Measurements from ENCODE around the gene COL20A1.
"Not testable (repeated sequence)": the region's sequence is repeated elsewhere in the genome, so short reads cannot be mapped to it uniquely, and the experiment has no call there.

Gene COL20A1

DNA sequence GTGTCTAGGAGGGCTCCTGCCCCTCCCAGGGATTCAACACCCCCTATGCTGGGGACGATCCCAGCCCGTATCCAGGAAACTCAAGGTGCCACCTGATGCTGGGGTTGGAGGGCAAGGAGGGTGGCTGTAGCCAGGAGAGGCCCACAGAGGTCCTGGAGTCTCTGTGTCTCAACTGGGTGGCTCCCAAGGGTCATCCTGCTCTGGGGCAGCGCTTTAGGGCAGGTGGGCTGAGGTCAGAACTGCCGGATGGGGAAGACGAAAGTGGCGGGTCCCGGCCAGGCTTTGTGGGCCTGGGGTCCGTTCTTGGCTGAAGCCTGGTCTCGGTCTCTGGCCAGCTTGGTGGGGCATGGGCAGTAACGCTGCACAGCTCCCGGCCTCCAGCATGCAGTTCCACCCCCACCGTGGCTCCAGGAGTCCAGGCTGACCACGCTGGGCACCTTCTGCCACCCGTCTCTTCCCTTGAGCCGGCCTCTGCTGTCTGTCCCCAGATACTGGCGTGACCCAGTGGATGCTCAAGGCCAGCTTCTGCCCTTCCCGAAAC lies 2.8 kb upstream of the COL20A1 start:
- DNase-seq (ENCODE audit: low read depth in 2 of 2): no peak

DNA sequence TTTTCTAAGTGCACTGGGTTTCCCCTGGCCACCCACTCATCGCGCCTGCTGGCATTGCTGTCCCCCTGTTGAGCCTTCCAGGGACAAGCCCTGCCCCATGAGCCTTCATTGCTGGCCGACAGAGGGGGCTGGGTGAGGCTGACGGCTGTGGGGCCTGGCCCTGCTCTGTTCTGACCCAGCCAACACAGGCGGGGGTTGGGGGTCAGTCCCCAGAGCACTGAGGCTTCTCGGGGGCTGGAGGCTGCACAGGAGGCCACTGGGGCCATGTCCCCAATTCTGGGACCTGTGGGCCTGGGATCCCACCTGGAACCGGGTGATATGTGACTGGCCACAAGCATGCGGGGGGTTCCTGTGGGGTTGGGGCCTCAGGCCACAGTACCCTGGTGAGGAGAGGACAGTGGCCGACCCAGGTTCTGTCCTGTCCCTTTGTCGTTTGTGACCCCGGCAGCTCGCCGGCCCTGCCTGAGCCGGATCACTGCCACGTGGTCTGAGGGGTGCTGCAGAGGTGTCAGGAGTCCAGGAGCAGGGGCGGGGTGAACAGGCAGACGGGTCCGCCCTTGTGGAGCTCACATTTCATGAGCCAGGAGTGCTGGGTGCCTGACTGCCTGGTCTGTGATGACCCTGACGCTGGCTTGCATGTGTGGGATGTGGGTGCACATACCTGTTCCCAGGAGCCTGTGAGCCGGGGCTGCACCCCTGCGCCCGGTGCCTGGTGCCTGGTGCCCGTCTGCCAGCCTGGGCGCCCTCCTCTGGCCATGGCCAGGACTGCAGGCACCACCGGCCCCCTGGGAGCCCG lies 2.1 kb upstream of the COL20A1 start:
- peak; percentile 66 to 68 for DNase-seq (ENCODE audit: low read depth in 2 of 2)

DNA sequence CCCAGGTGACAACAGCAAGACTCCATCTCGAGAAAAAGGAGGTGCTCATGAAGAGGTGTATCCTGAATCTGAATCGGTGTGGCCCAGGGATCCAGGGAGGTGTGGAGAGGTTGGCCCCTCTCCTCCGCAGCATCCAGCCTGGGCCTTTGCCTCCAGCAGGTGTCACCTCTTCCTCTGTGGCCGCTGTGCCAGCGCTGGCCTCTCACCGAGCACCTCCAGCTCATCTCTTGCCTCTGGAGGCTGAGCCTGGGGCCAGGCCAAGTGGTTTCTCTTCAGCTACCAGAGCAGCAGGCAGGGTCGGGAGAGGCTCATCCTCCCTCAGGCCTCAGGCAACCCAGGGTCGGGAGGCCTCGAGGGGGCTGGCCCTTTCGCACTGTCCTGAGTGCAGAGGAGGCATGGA lies 1.2 kb upstream of the COL20A1 start:
- no peak for DNase-seq (ENCODE audit: low read depth in 2 of 2)

DNA sequence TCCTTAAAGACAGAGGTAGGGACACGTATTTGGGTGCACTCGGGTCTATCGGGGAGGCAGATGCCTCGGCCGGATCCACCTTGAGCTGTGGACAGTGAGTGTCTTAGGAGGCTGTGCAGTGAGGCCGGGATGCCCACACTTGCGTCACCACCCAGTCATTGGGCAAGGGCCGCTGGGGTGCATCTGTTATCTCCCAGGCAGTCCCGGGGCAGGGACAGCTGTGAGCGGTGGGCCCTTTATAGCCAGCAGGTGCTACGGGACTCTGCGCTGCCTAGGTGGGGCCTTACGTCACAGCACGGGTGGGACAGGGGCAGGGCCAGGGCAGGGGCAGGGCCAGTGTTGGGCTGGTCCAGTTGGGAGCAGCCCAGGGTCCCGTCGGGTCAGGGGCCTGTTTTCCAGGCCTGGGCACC lies 689 bp upstream of the COL20A1 start:
- no peak for DNase-seq (ENCODE audit: low read depth in 2 of 2)

DNA sequence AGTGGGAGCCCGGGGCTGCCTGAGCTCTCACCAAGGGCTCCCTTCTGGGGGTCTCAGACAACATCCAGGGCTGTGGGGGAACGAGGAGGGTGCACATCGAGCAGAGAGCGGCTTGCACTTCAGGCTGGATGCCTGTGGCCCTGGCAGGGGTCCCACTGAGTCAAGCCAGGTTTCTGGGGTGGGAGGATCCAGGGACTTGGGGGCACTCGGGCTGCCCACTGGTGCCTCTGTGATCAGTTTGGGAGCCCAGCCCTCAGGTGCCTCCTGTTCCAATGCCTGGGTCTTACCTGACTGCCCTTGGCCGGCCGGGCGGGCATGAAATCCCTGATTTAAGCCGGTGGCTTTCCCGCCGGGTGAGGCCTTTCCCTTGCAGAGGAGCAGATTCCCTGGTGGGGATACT lies 470 bp downstream of the COL20A1 start:
- no peak for DNase-seq (ENCODE audit: low read depth in 2 of 2)

DNA sequence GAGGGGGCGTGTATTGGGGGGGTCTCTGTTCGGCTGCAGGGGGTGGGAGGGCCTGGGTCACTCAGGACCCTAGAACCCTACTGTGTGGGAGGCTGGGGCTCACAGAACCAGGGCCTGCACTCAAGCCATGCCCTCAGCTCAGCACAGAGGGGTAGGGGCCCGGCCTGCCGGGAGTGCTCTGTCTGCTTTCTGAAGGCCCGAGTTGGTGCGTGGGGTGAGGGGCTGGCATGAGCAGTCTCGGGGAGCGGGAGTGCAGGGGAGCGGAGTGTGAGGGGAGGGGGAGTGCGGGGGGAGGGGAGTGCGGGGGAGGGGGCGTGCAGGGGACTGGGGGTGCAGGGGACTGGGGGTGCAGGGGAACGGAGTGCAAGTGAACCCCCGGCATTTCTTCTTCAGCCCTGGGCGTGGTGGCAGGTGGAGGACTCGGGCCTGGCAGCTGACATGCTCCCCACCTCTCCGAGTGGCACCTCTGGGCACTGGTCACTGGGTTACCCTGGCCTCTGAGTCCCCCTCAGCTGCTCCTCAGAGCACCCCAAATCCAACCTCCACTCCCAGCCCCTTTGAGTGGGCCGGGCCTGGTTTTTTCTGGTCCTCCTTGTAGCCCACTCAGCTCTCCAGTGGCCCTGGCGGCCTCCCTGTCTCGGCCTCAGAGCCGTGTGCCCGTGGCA lies 1.0 kb downstream of the COL20A1 start:
- DNase-seq (ENCODE audit: low read depth in 2 of 2): no peak

DNA sequence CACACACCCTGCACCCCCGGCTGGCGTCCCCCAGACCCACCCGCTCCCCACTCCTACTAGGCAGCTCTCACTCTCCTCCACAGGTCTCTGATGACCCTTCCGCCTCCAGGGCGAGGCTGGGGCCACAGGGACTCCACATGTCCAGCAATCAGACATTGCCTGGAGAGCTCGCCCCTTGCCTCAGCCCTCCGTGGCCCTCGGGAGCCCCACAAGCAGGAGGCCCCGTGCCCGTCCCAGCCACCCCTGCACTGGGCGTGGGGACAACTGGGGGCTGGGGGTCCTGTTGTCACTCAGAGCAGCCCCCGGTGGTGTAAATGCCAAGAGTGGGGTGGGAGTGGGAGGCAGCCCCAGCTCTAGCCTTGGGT lies 1.5 kb downstream of the COL20A1 start:
- no peak for DNase-seq (ENCODE audit: low read depth in 2 of 2)

DNA sequence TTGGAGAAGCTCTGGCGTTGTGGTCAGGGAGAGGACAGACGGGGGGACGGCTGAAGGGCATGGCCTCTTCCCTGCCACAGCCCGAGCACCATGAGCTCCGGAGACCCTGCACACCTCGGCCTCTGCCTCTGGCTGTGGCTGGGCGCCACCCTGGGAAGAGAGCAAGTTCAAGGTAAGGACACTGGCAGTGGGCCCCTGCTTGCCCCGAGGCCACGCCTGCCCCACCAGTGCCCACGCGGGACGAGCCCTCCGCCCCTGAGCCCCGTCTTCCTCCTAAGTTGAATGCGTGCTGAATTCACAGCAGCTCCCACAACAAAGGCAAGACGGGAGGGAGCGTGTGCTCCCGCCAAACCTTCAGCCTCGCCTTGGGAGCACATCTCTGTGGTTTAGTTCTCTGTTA lies 2.0 kb downstream of the COL20A1 start:
- DNase-seq (ENCODE audit: low read depth in 2 of 2): no peak

DNA sequence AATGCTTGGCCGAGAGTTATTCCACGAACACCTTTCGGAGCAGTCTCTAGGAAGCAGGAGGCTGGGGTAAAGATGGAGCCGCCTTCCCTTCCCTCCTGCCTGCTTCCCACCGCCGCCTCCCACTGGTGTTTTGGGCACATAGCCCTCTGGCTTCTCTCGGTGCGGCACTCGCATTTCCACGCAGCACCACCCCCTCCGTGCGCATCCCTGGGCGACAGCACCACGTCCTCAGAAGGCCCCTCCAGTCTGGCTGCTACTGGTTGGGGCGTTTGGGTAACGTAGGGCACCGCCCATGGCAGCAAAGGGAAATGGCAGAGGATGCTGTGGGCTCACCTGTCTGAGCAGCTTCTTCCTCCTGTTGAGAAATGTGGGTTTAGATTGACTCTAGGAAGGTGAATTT lies 2.4 kb downstream of the COL20A1 start:
- DNase-seq (ENCODE audit: low read depth in 2 of 2): no peak

DNA sequence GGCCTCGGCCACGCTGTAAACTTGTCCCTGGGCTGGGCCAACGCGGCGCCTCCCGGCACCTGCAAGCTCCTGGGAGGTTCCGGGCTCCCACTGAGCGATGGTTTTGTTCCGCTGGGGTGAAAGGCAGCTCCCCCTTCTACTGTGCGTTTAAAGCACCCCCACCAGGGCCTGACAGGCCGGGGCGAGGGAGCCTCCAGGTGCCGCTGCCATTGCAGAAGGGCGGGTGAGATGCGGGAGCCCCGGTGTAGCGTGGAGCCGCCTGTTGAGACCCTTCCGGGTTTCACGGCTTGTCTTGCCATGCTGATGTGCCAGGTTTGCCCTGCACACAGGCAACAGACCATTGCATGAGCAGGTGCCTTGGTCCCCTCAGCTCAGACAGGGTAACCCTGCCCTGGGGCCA lies 2.9 kb downstream of the COL20A1 start:
- no peak for DNase-seq (ENCODE audit: low read depth in 2 of 2)

DNA sequence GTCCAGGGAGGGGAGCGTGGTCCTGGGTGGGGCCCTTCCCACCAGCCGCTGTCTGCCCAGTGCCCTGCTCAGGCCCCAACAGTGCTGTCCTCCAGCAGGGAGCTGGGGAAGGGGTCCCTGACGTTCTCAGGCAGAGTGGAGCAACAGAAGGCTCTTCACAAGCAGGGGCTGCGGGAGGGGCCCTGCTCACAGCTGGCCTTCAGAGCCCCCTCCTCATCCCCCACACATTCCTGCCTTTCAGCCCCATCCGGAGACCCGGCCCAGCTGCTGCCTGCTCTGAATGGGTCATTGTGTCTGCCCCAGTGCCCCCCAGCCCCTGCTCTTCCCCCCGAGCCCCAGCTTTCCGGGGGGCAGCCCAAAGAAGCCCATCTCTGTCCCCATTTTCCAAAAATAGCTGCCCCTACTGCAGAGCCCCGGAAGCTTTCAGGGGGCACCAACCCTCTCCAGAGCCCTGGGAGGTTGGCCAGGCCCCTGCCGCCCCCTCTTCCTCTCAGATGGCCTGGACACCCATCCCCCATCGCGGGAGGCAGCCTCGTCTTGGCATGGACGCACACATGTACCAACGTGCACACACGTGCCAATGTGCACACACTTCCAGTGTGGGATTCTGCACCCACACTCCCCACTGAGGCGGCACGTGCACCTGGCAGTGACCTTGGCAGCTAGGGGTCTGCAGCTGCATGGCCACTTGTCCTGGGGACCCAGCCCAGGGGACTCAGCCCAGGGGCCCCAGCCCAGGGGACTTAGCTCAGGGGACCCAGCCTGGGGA lies 3.7 kb downstream of the COL20A1 start:
- no peak for DNase-seq (ENCODE audit: low read depth in 2 of 2)

DNA sequence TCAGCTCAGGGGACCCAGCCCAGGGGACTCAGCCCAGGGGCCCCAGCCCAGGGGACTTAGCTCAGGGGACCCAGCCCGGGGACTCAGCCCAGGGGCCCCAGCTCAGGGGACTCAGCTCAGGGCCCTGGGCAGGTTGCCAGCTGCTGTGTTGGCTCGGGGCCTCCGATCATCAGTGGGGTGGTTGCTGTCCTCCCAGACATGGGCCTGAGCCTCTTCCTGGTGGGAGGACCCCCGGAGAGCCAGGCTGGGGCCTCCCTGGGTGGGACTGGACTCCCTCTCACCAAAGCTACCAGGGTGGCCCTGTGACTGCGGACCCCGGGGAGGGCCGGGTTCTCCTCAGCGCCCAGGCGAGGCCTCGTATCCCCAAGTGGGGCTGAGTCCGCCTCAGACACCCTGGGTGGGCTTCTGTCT lies 4.4 kb downstream of the COL20A1 start:
- DNase-seq (ENCODE audit: low read depth in 2 of 2): no peak

DNA sequence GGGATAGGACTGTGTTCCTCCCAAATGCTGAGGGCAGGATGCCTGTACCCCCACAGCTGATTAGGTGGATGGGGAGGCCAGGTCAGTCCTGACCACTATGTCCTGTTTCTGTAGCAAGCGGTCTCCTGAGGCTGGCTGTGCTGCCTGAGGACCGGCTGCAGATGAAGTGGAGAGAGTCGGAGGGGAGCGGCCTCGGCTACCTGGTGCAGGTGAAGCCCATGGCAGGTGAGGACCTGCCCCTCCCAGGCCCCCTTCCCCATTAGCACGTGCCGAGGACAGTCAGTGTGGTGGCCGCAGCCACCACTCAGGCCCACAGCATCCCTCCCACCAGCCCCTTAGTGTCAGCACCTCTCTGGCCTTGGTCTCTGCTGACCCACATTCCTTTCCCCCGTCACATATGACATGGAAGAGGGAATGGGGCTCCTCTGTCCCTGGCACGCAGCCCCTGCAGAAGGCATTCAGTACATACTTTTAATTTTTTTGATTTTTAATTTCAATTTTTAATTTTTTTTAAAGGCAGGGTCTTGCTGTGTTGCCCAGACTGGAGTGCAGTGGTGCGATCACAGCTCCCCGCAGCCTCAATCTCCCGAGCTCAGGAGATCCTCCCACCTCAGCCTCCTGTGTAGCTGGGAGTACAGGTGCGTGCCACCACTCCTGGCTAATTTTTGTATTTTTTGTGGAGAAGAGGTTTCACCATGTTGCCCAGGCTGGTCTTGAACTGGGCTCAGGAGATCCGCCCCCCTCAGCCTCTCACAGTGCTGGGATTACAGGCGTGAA lies 5.0 kb downstream of the COL20A1 start:
- no peak for DNase-seq (ENCODE audit: low read depth in 2 of 2)

DNA sequence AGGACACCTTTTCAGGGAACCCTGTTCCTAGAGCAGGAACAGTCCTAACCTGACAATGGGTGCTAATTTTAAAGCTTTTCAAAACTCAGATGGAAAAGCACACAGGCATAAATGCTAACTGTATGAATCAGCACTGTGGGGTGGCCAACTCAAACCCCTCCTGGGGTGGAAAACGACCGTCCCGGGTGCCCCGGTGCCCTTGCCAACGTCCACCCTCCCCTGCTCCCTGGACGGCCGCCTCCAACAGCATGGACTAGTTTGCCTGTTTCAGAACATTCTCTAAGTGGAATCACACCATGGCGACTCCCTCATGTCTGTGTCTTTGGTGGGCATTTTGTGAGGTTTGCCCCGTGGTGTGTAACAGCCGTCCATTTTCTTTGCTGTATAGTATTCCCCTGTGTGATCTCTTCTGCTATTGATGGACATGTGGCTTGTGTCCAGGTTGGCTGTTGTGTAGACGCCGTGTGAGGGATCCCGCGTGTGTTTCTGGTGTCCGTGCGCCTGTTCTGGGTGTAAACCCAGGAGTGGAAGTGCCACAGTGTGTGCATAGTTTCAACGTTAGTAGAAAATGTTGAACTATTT lies 5.8 kb downstream of the COL20A1 start:
- no peak for DNase-seq (ENCODE audit: low read depth in 2 of 2)

DNA sequence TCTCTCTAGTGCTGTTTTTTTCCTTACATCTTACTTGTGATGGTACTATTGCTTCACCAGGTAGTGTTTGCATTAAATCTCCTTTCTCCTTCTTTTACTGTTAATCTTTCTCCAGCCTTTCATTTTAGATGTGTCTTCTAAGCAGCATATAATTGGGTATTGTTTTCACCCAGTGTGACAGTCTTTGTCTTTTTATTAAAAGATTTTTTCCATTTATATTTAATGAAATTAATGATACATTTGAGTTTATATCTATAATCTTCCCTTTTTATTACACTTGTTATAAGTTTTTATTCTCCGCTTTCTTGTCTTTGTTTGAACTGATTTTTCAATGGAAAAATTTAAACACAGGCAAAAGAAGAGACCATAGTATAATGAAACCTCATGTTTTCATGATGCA lies 8.7 kb downstream of the COL20A1 start:
- DNase-seq (ENCODE audit: low read depth in 2 of 2): no peak

DNA sequence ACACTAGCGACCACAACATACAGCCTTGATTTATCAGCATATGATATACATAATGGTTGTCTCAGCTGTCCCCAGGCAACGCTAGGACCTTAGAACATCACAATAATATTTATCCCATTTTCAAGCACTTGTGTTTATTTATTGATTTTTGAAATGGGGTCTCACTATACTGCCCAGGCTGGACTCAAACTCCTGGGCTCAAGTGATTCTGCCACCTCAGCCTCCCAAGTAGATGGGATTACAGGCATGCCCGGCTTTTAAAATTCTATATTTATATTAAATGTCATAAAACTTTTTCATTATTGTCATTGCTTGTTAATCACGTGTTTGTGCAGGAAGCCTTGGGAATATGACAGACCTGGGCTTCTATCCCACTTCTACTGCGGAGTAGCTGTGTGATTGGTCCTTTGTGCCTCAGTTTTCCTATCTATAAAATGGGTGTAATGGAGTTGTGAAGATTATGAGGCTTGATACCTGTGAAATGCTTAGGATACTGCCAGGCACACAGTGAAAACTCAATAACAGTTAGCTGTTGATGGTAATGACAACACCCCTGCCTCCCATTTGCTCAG lies 10.2 kb downstream of the COL20A1 start:
- DNase-seq (ENCODE audit: low read depth in 2 of 2): no peak

DNA sequence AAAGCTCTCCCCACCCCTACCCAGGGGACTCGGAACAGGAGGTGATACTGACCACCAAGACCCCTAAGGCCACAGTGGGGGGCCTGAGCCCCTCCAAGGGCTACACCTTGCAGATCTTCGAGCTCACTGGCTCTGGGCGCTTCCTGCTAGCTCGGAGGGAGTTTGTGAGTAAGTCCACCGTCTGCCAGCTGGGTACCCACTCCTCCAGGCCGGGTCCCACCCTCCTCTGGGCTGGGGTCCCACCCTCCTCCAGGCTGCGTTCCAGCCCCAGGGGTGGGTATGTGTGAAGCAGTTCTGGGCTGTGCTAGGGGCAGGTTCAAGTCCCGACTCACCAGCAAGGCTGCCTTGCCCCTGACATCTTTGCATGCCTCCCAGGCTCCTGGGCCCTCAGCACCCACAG lies 12.4 kb downstream of the COL20A1 start:
- DNase-seq (ENCODE audit: low read depth in 2 of 2): no peak

DNA sequence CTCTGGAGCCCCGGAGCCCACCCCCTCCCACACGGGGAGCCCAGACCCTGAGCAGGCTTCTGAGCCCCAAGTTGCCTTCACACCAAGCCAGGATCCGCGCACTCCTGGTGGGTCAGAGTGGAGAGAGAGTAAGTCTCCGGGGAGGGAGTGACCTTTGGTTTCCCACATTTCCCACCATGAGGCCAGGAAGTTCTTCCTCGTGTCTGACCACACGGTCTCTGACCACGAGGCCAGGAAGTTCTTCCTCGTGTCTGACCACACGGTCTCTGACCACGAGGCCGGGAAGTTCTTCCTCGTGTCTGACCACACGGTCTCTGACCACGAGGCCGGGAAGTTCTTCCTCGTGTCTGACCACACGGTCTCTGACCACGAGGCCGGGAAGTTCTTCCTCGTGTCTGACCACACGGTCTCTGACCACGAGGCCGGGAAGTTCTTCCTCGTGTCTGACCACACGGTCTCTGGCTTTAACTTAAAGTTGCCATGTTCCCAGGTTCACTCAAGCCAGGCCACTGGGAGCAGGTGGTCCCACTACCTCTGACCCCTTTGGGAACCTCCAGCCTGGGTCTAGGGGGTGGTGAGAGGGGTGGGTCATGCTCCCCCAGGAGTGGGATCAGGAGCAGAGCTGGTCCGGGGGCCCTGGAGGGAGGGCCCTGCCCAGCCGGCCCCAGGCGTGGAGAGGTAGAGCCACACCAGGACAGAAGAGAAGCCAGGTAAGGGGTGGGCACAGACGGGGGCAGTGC lies 13.1 kb downstream of the COL20A1 start:
- DNase-seq (ENCODE audit: low read depth in 2 of 2): not testable (repeated sequence)

DNA sequence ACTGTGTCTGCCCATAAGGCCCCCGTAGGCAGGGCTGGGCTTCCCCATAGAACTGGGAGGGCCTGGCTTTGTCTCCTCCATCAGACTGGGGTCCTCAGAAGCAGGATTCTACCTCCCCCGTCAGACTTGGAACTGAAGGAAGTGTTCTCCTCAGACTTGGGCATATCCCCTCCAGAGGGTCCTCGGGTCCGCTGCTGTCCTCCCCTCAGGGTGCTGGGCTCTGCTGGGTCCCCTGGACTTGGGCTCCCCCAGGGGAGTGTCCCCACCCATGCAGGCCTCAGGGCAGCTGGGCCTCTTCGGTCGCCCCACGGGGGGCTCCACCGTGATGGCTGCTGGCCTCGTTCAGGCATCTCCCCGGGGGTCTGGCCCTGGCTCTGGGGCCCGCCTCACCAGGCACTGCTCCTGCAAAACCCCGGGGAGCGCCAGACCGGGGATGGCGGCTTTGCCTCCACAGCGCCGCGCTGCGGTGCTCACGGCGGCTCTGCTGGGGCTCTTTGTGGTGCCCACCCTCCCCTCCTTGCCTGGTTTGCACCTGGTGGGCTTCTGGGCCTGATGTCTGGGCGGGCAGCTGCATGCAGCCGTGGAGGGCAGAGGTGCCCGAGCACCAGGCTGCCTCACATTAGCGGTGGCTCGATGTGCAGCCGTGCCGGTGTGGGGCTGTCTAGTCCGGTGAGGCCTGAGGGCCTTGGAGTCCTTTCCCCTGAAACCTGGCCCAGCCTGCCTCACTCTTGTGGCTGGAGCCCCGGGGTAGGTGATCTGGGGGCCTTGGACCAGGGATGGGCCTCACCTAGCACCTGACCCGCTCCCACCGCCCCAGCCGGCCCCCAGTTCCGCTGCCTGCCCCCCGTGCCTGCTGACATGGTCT lies 13.9 kb downstream of the COL20A1 start:
- no peak for DNase-seq (ENCODE audit: low read depth in 2 of 2)

Data from stimulated activated CD8-positive, alpha-beta memory T cell treated with anti-CD3 and anti-CD28 coated beads, Interleukin-2, amount 100 ng/mL, for 48 hours (primary cell).